ENCODE data around the gene TRIO. TPM values are rescaled to one million over a fixed set of nuclear protein-coding genes. Genes with fewer than 3 reads are reported as not detected.

TRIO gene
- total RNA-seq, 1 experiment from 2014 or later = 99.8 TPM

GRCh38 chr5:14414007-14414406 is 270.9 kb downstream of the TRIO start:
- H3K4me1 ChIP-seq (ENCODE audit: insufficient read depth, low read length, poor library complexity, severe bottlenecking) = peaks cover 29% of the 10 kb centered on the region
- H3K9me3 ChIP-seq (ENCODE audit: low read depth, low read length, poor library complexity, severe bottlenecking) = no peaks in the 10 kb centered on the region
- CTCF ChIA-PET = interaction anchor here (0.7 kb wide), 1 partner anchor 49 kb away, joined by 4 read pairs; no protein-coding TSS in a partner anchor
- DNase-seq (ENCODE audit: low spot score) = no peak
- intact Hi-C loops (cut with micrococcal nuclease; ENCODE audit: unreplicated experiment) = no loop called here
- TF ChIP-seq EZH2 (IDR thresholded peaks at IDR 0.05; ENCODE audit: borderline replicate concordance, low read depth, low read length, poor library complexity, severe bottlenecking) (no peak), CTCF (conservative IDR thresholded peaks at IDR 0.05; ENCODE audit: low read depth, low read length) (no peak)
- peaks cover 6% of the 10 kb centered on the region for H3K36me3 ChIP-seq (ENCODE audit: insufficient read depth, low read length, poor library complexity, severe bottlenecking)
- no peak overlapping the region for H3K4me3 ChIP-seq (ENCODE audit: low read depth, low read length, poor library complexity, severe bottlenecking)
- H3K27me3 ChIP-seq (replicated peaks; ENCODE audit: insufficient read depth, low read depth, low read length, poor library complexity) = no peaks in the 10 kb centered on the region
- POLR2A ChIA-PET (ENCODE audit: low non-redundant PET) = no interaction called here
- BruUV-seq (replicated peaks) = no TSS peak
- no peak overlapping the region for H3K27ac ChIP-seq (ENCODE audit: low read depth, low read length, poor library complexity, severe bottlenecking)

- Histone ChIP-seq H3K27ac (ENCODE audit: low read depth, low read length, poor library complexity, severe bottlenecking) (no peak overlapping the region), H3K36me3 (ENCODE audit: insufficient read depth, low read length, poor library complexity, severe bottlenecking) (peaks cover 7% of the 10 kb centered on the region), H3K27me3 (replicated peaks; ENCODE audit: insufficient read depth, low read depth, low read length, poor library complexity) (no peaks in the 10 kb centered on the region), H3K4me3 (ENCODE audit: low read depth, low read length, poor library complexity, severe bottlenecking) (no peak overlapping the region), H3K4me1 (ENCODE audit: insufficient read depth, low read length, poor library complexity, severe bottlenecking) (peaks cover 29% of the 10 kb centered on the region), H3K9me3 (ENCODE audit: low read depth, low read length, poor library complexity, severe bottlenecking) (no peaks in the 10 kb centered on the region)
- intact Hi-C loops (cut with micrococcal nuclease; ENCODE audit: unreplicated experiment) = no loop called here
- no peak for DNase-seq (ENCODE audit: low spot score)
- ChIA-PET POLR2A (ENCODE audit: low non-redundant PET) (no interaction called here), CTCF (interaction anchor here (0.7 kb wide), 1 partner anchor 50 kb away, joined by 4 read pairs; no protein-coding TSS in a partner anchor)
- BruUV-seq (replicated peaks) = no TSS peak
- TF ChIP-seq CTCF (conservative IDR thresholded peaks at IDR 0.05; ENCODE audit: low read depth, low read length) = no peak
- no peak for TF ChIP-seq EZH2 (IDR thresholded peaks at IDR 0.05; ENCODE audit: borderline replicate concordance, low read depth, low read length, poor library complexity, severe bottlenecking)
Measured at GRCh38 chr5:14414656-14415023, 271.5 kb downstream of the TRIO start.

GRCh38 chr5:14415024-14415697 is 272.0 kb downstream of the TRIO start:
- DNase-seq (ENCODE audit: low spot score) = no peak
- CTCF ChIA-PET = no interaction called here
- Histone ChIP-seq H3K4me3 (ENCODE audit: low read depth, low read length, poor library complexity, severe bottlenecking) (no peak overlapping the region), H3K27me3 (replicated peaks; ENCODE audit: insufficient read depth, low read depth, low read length, poor library complexity) (no peaks in the 10 kb centered on the region), H3K36me3 (ENCODE audit: insufficient read depth, low read length, poor library complexity, severe bottlenecking) (peaks cover 12% of the 10 kb centered on the region), H3K4me1 (ENCODE audit: insufficient read depth, low read length, poor library complexity, severe bottlenecking) (peaks cover 34% of the 10 kb centered on the region), H3K27ac (ENCODE audit: low read depth, low read length, poor library complexity, severe bottlenecking) (no peak overlapping the region), H3K9me3 (ENCODE audit: low read depth, low read length, poor library complexity, severe bottlenecking) (no peaks in the 10 kb centered on the region)
- POLR2A ChIA-PET (ENCODE audit: low non-redundant PET) = no interaction called here
- BruUV-seq (replicated peaks) = no TSS peak
- TF ChIP-seq EZH2 (IDR thresholded peaks at IDR 0.05; ENCODE audit: borderline replicate concordance, low read depth, low read length, poor library complexity, severe bottlenecking) = no peak
- TF ChIP-seq CTCF (conservative IDR thresholded peaks at IDR 0.05; ENCODE audit: low read depth, low read length) = no peak
- intact Hi-C loops (cut with micrococcal nuclease; ENCODE audit: unreplicated experiment) = no loop called here

All from A673 (cell line).